ENCODE data around the gene VSTM5.
"Not testable (repeated sequence)": the region's sequence is repeated elsewhere in the genome, so short reads cannot be mapped to it uniquely, and the experiment has no call there.

GRCh38 chr11:93774560-93774959 lies 75.9 kb downstream of the VSTM5 start:
- TF ChIP-seq POLR2AphosphoS5 (IDR thresholded peaks at IDR 0.05; ENCODE audit: low read depth, low read length); CTCF (IDR thresholded peaks at IDR 0.05); RAD21 (IDR thresholded peaks at IDR 0.05; ENCODE audit: low read length); PBX3 (IDR thresholded peaks at IDR 0.05); EP300 (IDR thresholded peaks at IDR 0.05; ENCODE audit: borderline replicate concordance in 1 of 2, low read depth in 1 of 2, low read length in 1 of 2); TAF1 (IDR thresholded peaks at IDR 0.05; ENCODE audit: borderline replicate concordance, low read depth, low read length); RFX5 (IDR thresholded peaks at IDR 0.05; ENCODE audit: low read length); FOXM1 (IDR thresholded peaks at IDR 0.05; ENCODE audit: low read depth): not testable (repeated sequence)

All from SK-N-SH (cell line).